Loucy (cell line): Measurements from ENCODE around the gene ADARB1.

Experiments used
- EZH2phosphoT487 ChIP-seq: fragments of 200-600 bp; IDR thresholded peaks from 2 replicates; pipeline ENCODE4 v1.6.1; 2018; ENCODE audit warnings: antibody characterized with exemption, mild to moderate bottlenecking, moderate library complexity, borderline replicate concordance
- TF ChIP-seq, protein P1 (sequence below): fragments of 200-600 bp; sonication (generic); conservative IDR thresholded peaks from 2 replicates; pipeline ENCODE4 v1.5.1; 2014; ENCODE audit warnings: mild to moderate bottlenecking, antibody characterized with exemption, low read length

DNA sequence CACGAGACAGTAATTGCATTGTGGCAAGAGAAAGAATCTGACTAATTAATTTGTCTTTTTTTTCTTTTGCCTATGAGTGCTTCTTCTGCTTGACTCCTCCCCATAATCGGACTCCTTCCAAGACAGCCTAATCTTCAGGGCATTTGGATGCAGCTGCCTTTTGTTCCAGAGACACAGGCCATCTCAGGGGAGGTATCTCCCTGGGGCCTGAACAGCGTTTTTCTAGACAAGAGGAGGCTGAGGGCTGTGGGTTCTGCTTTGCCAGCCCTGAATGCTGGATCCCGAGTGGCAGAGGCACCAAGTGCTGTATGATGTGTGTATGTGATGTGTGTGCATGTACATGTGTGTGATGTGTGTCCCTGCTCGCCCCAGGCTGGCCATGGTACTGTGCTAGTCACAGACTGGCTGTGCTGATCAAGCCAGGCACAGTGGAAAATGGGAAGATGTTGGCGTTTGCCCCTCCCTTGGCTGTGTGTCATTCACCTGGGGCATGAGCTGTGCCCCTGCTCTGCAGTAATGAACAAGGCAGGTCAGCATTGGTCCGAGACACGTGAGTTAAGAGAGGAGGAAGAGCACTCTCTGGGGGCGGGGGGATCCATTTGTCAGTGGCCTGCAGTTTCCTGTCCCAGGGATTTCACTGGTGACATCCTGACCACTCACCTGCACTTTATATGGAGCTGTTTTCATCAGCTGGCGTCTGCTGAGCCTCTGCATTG is 77.2 kb downstream of the ADARB1 start:
- TF ChIP-seq, protein P1, sequence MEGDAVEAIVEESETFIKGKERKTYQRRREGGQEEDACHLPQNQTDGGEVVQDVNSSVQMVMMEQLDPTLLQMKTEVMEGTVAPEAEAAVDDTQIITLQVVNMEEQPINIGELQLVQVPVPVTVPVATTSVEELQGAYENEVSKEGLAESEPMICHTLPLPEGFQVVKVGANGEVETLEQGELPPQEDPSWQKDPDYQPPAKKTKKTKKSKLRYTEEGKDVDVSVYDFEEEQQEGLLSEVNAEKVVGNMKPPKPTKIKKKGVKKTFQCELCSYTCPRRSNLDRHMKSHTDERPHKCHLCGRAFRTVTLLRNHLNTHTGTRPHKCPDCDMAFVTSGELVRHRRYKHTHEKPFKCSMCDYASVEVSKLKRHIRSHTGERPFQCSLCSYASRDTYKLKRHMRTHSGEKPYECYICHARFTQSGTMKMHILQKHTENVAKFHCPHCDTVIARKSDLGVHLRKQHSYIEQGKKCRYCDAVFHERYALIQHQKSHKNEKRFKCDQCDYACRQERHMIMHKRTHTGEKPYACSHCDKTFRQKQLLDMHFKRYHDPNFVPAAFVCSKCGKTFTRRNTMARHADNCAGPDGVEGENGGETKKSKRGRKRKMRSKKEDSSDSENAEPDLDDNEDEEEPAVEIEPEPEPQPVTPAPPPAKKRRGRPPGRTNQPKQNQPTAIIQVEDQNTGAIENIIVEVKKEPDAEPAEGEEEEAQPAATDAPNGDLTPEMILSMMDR: no peak
- no peak for TF ChIP-seq EZH2phosphoT487
